GOT3 (cell line): ENCODE measurements around the gene YARS2.
"Not testable (repeated sequence)": the region's sequence is repeated elsewhere in the genome, so short reads cannot be mapped to it uniquely, and the experiment has no call there.

ENCODE experiments used
- DNase-seq: peaks from one replicate; lab custom pipeline; 2025; ENCODE audit warnings: mixed read lengths; lab: John Stamatoyannopoulos, UW

YARS2 gene

DNA sequence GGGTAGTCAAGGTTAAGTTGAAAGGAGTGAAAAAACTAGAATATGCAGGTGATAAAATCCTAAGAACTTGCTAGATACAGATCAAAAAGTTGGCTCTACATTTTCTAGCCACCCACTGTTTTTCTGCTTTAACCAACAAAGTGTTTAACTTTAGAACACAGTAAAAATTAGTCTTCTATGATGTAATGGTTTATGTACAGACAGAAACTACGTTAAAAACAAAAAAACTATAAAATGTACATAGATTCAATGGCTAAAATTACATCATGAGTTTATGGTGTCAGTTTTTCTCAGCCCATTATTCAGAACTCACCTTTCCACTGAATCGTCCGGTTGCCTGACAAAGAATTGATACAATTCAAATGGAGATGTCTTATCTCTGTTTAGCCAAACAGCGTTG lies 2.1 kb downstream of the YARS2 start:
- no peak for DNase-seq

DNA sequence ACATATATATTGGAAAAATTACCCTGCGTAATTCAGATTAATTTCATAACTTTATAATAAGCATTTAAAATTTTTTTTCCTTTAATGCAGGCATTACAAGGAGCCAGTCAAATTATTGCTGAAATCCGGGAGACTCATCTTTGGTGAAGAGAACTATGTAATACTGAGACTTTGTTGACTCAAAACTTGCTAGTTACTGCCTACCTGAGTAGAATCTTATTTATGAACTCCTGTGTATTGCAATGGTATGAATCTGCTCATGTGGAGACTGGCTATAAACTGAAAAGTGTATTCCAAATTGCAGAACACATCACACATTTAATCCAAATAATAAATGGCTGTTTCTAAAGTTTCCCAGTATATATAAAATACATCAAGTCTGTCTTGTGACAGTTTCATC lies 12.4 kb downstream of the YARS2 start:
- no peak for DNase-seq

DNA sequence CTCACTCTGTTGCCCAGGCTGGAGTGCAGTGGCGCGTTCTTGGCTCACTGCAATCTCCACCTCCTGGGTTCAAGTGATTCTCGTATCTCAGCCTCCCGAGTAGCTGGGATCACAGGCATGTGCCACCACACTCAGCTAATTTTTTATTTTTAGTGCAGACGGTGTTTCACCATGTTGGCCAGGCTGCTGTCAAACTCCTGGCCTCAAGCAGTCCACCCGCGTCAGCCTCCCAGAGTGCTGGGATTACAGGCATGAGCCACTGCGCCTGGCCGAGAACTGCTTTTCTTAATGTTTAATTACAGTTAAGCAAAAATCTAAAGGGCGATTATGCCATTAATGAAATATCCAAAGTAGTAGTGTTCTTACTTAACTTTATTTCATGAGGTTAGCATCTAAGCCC lies 13.6 kb downstream of the YARS2 start:
- no peak for DNase-seq

DNA sequence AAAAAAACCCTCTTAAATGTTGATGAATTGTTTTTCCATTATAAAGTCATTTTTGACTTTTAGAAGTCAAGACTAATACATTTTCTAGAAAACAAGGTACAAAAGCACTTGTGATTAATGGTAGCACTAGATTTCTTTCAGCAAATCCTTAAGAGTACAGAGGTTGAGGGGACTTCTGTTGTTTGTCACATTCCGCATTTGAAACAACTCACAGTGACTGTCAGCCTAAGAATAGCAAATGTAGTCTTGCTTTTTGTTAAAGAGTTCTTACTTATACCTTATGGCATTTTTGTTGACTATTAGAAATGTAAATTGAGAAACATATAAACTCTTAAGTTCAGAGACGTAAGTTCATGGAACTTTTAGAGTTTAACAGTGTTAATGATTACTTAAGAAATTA lies 16.4 kb downstream of the YARS2 start:
- no peak for DNase-seq

DNA sequence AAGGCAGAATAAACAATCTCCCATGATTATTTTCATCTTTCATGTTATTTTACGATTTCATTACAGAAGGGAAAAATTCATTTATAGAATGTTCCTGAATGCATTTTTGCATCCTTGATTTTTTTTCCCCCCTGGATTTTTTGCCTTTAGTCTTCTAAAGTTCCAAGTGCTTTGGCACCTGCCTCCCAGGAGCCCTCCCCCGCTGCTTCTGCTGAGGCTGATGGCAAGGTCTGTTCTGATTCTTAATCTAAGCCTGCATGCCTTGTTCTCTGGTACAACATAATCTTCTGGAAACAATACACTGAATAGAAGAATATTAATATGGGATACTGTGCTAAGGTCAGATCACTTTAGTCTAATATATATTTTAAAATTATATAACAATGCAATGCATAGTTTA lies 18.0 kb downstream of the YARS2 start:
- DNase-seq: no peak

DNA sequence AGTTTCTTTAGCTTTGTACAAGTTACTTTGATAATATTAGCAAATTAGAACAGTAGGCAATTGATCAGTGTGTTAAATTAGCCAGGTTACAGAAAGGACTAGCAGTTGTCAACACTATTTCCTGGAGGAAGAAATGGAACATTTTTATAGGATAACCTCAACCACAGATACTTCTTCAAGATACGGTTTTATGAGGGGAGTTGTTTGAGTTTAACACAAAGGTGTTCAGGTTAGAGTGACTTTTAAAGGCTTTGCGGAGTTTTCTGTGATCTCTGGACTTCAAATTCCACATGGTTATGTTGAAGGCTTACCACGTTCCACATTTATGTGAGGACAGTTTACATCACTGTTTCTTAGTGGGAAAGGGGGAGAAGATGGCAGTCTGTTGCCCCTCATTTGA lies 19.3 kb downstream of the YARS2 start:
- no peak for DNase-seq

DNA sequence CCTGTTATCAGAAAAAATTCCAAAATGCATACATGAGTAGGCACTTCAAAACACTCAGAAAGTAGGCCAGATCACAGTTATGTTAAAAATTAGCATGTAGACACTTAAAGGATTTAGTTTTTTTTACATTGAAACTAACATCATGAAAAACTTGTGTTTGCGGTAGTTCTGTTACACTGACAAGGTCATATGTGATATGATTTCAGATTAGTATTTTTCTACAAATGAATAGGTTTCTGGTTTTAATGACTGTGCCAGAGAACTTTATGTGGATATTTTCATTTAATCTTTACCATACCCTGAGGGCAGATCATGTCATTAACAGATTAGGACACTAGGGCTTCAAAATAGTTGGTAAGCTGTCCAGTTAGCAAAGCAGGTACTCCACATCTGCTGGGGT lies 20.7 kb downstream of the YARS2 start:
- DNase-seq: no peak

DNA sequence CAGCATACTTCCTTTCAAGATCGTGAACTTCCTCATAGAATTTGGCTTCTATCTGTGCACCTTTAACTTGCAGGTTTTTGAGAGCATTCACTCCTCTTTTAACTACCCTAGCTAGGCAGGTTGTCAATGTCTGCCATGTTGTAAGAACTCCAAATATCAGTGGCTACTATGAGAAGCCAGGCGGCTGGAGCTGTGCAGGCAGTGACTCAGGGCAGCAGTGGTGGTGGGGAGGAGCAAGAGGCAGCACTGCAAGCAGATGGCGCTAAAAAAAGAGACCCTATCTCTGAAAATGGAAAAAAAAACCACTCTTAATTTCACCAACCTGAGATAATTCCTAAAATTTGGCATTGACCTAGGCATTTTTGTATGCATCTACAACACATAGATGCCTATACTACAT lies 28.5 kb downstream of the YARS2 start:
- DNase-seq: no peak

DNA sequence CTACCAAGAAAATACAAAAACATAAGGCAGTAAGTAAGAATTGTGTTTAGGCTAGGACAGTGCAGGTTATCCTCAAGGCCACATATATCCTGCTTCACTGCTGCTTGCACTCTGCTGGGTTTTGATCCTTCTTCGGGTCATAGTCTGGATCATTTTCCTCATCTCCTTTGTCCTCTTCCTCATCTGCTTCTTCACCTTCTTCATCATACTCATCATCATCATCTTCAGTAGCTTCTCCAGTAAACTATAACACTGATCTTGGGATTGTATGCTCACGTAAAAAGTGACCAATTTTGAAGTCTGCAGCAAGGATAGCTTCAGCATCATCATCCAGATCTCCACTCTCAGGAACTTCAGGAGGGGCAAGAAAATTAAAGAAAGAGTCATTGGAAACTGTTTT lies 29.4 kb downstream of the YARS2 start:
- no peak for DNase-seq

DNA sequence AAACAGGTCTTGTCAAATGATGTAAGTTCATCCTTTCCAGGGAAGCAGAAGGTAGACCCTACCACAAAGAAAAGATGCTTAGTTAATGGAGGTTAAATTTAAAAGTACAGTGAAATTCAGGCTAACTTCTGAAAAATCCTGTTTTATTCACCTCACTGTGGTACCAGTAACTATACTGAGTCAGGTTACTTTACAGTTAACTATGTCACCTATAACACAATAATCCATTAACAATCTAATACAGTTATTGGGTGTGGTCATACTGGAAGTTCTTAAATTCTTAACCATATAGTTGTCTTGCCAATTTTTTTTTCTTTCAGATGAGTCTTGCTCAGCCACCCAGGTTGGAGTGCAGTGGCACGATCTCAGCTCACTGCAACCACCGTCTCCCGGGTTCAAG lies 30.4 kb downstream of the YARS2 start:
- DNase-seq: not testable (repeated sequence)

DNA sequence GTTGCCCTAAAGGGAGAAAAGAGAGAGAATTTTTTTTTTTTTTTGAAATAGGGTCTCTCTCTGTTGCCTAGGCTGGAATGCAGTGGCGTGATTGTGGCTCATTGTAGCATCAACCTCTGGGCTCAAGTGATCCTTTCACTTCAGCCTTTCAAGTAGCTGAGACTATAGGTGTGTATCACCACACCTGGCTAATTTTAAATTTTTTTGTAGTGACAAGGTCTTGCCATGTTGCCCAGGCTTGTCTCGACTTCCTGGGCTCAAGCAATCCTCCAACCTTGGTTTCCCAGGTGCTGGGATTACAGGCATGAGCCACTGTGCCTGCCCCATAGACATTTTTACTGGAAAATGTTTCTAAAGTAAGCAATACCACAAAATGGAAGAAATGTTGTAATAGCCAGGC lies 36.8 kb downstream of the YARS2 start:
- DNase-seq: no peak

DNA sequence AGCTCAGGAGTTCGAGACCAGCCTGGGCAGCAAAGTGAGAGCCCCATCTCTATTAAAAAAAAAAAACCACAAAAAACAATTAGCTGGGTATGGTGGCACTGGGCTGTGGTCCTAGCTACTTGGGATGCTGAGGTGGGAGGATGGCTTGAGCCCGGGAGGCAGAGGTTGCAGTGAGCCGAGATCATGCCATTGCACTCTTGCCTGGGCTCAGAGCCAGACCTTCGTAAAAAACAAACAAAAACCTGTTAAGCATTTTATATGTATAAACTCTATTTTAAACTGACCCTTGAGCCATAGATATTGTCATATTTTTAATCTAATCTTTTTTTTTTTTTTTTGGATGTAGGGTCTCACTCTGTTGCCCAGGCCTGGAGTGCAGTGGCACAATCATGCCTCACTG lies 40.9 kb downstream of the YARS2 start:
- no peak for DNase-seq

DNA sequence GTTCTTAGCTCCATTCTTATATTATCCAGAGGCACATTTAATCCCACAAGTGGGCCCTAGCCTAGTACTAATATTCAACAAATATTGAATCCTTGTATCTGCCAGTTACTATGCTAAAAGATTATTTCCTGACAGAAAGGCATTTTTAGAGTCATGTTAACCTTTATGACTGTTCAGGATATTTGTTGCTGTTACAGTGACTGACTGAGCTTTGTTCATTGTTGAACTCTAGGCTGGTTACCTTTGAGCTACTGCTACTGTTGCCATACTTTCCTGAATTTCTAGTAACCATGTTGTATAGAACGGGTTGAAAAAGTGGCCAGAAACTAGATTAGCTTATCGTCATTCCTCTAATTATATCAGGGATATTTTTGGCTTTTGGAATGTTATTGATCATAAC lies 46.8 kb downstream of the YARS2 start:
- no peak for DNase-seq

DNA sequence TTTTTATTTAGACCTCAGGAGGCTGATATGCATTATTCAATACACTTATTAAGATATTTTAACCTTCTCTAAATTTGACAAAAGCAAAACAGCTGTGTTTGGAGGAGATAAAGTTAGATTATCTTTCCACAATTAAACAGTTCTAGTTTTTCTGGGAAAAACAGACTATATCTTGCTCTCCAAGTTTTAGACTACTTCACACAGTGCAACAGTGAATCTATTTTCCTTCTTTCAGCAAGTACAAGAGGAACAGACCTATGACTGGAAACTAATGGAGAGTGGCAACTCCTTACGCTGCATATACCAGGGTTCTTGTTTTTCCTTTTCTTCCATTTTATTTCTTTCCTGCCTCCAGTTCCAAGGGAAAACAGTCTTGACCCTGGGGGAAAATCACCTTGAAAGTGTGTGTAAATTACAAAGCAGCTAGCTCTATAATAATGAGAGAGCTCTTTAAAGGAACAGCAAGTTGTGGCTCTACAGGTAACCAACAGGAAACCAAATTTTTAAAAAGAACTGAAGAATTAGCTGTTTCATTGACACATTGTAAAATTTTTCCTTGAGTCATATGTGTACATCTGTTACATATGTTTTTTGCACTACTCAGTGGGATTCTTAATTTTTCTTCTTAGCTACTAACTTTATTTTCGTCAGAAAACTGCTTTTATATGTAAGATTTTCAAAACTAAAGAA lies 49.2 kb downstream of the YARS2 start:
- no peak for DNase-seq

DNA sequence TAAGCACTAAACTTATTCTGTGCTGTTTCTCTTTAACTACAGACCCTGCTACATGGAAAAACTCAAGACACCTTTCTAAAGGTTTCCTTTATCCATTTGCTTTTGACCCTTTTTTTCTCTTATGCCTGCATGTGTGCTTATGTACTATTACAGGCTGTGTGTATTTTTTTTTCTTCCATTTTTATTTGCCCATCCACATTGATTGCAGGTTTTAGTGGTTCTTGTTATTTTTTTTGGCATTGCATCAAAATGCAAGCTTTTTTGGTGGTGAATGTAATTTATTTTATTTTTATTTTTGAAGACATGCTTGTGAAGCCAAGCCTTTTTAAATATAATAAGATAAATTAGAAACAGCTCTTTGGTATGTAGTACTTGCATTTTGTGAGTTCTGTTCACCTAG lies 49.9 kb downstream of the YARS2 start:
- DNase-seq: no peak

DNA sequence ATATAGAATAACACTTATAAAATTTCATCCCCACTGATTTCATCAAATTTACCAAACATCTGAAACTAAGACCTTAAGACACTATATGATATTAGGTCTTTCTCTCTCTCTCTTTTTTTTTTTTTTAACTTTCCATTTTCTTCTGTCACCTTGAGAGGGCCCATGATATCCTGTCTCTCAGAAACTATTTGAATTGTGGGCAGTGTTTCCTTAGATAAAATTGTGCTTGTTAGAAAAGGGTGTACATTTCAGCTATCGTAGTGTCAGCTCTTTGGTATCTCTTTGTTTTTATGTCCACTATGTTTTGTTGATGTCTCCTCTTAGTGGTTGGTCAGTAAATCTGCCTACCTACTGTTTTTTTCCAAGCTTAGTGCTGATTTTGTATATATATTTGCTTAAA lies 52.8 kb downstream of the YARS2 start:
- DNase-seq: no peak

DNA sequence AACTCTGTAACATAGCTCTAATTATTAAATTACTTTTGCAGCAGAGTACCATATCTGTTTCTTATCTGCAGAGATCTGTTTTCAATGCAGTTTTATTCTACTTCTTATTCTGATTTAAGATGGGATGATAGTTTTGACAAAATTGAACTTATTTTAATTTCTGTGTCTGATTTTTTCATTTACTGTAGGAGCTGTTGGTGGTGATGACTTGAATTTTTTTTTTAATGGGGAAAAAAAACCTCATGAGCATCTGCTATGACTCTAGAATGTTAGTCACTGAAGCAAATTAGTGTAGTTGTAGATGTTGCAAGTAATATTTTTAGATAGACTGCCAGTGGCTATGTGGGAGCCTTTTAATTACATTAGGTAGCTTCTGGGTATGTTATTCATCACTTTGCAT lies 53.2 kb downstream of the YARS2 start:
- no peak for DNase-seq

DNA sequence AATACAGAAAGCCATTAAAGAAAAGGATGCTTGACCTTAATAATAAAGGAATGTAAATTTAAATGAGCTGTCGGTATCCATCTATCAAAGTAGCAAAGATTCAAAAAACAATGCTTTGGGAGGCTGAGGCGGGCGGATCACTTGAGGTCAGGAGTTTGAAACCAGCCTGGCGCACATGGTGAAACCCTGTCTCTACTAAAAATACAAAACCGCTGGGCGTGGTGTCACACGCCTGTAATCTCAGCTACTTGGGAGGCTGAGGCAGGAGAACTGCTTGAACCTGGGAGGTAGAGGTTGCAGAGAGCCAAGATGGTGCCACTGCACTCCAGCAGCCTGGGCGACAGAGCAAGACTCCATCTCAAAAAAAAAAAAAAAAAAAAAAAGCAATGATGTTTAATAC lies 56.3 kb downstream of the YARS2 start:
- not testable (repeated sequence) for DNase-seq

DNA sequence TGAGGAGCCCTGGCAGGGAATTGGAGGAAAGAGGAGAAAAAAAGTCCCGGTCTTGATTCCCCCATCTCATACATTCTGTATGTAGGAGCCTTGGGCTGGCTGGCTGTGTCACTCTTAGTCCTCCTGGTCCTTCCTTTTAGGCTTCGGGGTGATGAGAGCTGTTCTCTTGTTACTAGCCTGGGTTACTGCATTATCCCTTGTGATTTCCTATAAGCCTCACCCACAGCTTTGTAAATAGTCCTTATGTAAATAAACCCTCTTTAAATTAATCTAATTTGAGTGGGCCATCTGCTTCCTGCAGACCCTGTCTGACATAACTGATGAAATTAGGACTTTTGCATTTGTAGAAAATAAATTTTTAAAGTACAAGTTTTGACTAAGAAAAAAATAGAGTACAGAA lies 57.4 kb downstream of the YARS2 start:
- DNase-seq: no peak

DNA sequence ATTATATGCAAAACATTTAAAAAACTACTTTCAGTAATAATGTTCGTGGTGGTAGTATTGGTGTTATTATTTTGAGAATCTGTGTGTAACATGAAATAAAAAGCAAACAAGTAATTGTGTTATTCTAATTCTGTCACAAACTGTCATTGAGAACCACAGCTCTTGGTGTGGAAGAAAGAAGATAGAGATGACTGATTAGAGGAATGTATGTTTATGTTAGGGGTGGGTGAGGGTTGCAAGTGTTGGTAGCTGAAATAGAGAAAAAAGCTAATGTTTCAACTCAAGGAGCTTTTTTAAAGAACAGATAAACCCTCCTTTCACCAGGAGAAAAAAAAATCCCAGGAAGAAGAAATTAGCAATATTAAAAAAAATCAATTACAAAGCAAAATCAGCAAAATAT lies 58.3 kb downstream of the YARS2 start:
- DNase-seq: no peak
